ENCODE measurements around the gene ZNF574. TPM values are rescaled to one million over a fixed set of nuclear protein-coding genes. Genes with fewer than 3 reads are reported as not detected.

The ZNF574 gene
- polyA plus RNA-seq, 3 donors: 3.3 to 9.6 (median 4.9) TPM

GRCh38 chr19:42093926-42094325, 18.0 kb downstream of the ZNF574 start:
- H3K79me2 ChIP-seq (ENCODE audit: insufficient read depth, low read length): no peaks in the 10 kb centered on the region
- 97% methylated on average over 4 of the region's 4 CpGs for WGBS (ENCODE audit: insufficient coverage)
- H3K4me1 ChIP-seq (ENCODE audit: control insufficient read depth in 1 of 2, insufficient read depth in 2 of 2, low read length in 2 of 2): peaks cover 14 to 17% of the 10 kb centered on the region in 2 donors
- H3K27me3 Mint-ChIP-seq (ENCODE audit: low read depth in 3 of 3): peaks cover 0 to 3% (median 0%) of the 10 kb centered on the region in 3 donors
- DNase-seq: no peak
- no peak overlapping the region for H3K4me2 ChIP-seq (replicated peaks; ENCODE audit: extremely low read depth, low read length, poor library complexity, severe bottlenecking)
- H3K27me3 ChIP-seq (ENCODE audit: control insufficient read depth in 2 of 2, insufficient read depth in 2 of 2, low read length in 2 of 2): no peaks in the 10 kb centered on the region
- H4K20me1 ChIP-seq (ENCODE audit: insufficient read depth, low read length): peaks cover 96% of the 10 kb centered on the region
- peaks cover 68 to 86% of the 10 kb centered on the region in 2 donors for H3K36me3 Mint-ChIP-seq
- H3K4me3 ChIP-seq (replicated peaks in 1 of 3; ENCODE audit: low read depth in 2 of 3, low read length in 3 of 3): no peak overlapping the region
- H3K27ac Mint-ChIP-seq: peak overlapping the region in 3 of 7 donors; percentile 18 to 60 (median 50)
- peaks cover 73 to 85% of the 10 kb centered on the region in 2 donors for H3K36me3 ChIP-seq (replicated peaks in 1 of 2; ENCODE audit: control insufficient read depth in 1 of 2, insufficient read depth in 2 of 2, low read length in 2 of 2)
- H3K4me1 Mint-ChIP-seq: peaks cover 23% of the 10 kb centered on the region
- H3K9me3 ChIP-seq (replicated peaks in 1 of 2; ENCODE audit: control insufficient read depth in 1 of 2, insufficient read depth in 1 of 2, low read length in 2 of 2): no peaks in the 10 kb centered on the region
- intact Hi-C loops (cut with micrococcal nuclease): no loop called here
- no peaks in the 10 kb centered on the region for H3K9me3 Mint-ChIP-seq
- TF ChIP-seq, protein P1, sequence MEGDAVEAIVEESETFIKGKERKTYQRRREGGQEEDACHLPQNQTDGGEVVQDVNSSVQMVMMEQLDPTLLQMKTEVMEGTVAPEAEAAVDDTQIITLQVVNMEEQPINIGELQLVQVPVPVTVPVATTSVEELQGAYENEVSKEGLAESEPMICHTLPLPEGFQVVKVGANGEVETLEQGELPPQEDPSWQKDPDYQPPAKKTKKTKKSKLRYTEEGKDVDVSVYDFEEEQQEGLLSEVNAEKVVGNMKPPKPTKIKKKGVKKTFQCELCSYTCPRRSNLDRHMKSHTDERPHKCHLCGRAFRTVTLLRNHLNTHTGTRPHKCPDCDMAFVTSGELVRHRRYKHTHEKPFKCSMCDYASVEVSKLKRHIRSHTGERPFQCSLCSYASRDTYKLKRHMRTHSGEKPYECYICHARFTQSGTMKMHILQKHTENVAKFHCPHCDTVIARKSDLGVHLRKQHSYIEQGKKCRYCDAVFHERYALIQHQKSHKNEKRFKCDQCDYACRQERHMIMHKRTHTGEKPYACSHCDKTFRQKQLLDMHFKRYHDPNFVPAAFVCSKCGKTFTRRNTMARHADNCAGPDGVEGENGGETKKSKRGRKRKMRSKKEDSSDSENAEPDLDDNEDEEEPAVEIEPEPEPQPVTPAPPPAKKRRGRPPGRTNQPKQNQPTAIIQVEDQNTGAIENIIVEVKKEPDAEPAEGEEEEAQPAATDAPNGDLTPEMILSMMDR (IDR thresholded peaks at IDR 0.05): no peak
- H3K9ac ChIP-seq (ENCODE audit: insufficient read depth, low read length, poor library complexity, severe bottlenecking): no peak overlapping the region
- H3K27ac ChIP-seq (ENCODE audit: low read depth in 1 of 2, low read length in 2 of 2): no peak overlapping the region
- H3K4me3 Mint-ChIP-seq: no peak overlapping the region
- no peak overlapping the region for H2AFZ ChIP-seq (ENCODE audit: insufficient read depth, low read depth, low read length, poor library complexity, severe bottlenecking)

DNA sequence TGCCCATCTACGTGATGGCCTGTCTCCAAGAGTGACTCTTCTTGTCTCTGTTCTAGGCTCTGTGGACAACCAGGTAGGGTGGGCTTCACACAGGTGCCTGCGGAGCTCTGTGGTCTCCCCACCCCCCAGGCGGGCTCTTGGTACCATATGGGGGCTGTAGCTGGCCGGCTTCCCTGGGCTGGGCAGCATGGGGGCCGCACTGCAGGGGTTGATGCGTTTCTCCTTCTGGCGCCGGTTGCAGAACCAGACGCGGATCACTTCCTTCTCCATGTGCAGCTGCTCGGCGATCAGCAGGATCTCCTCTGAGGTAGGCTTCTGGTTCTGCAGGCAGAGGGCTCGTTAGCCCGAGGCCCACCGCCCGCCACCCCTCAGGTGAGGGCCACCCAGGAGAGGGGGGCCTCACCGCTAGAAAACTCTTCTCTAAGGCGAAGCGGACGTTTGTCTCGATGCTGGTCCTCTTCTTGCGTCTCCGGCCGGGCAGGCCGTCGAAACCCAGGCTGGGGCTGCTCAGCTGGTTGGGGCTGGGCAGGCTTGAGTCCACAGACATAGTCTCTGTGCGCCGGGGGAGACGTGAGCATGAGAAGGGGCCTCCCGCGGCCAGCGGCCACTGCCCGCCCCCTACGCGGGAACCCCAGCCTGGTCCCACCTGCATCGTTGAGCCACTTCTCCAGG, 19.3 kb downstream of the ZNF574 start:
- Histone ChIP-seq H3K4me3 (replicated peaks in 1 of 3; ENCODE audit: low read depth in 2 of 3, low read length in 3 of 3) (no peak overlapping the region), H3K9ac (ENCODE audit: insufficient read depth, low read length, poor library complexity, severe bottlenecking) (no peak overlapping the region), H3K4me1 (ENCODE audit: control insufficient read depth in 1 of 2, insufficient read depth in 2 of 2, low read length in 2 of 2) (peaks cover 3 to 5% of the 10 kb centered on the region in 2 donors), H3K4me2 (replicated peaks; ENCODE audit: extremely low read depth, low read length, poor library complexity, severe bottlenecking) (no peak overlapping the region), H3K9me3 (replicated peaks in 1 of 2; ENCODE audit: control insufficient read depth in 1 of 2, insufficient read depth in 1 of 2, low read length in 2 of 2) (no peaks in the 10 kb centered on the region), H2AFZ (ENCODE audit: insufficient read depth, low read depth, low read length, poor library complexity, severe bottlenecking) (no peak overlapping the region), H3K79me2 (ENCODE audit: insufficient read depth, low read length) (no peaks in the 10 kb centered on the region), H3K36me3 (replicated peaks in 1 of 2; ENCODE audit: control insufficient read depth in 1 of 2, insufficient read depth in 2 of 2, low read length in 2 of 2) (peaks cover 85 to 97% of the 10 kb centered on the region in 2 donors), H3K27ac (ENCODE audit: low read depth in 1 of 2, low read length in 2 of 2) (peak overlapping the region in 1 of 2 donors; percentile 8), H4K20me1 (ENCODE audit: insufficient read depth, low read length) (peaks cover 96% of the 10 kb centered on the region), H3K27me3 (ENCODE audit: control insufficient read depth in 2 of 2, insufficient read depth in 2 of 2, low read length in 2 of 2) (no peaks in the 10 kb centered on the region)
- intact Hi-C loops (cut with micrococcal nuclease): no loop called here
- peaks cover 73 to 92% of the 10 kb centered on the region in 2 donors for H3K36me3 Mint-ChIP-seq
- H3K4me3 Mint-ChIP-seq: no peak overlapping the region
- no peak overlapping the region for H3K27ac Mint-ChIP-seq
- WGBS (ENCODE audit: insufficient coverage): 90% methylated on average over 34 of the region's 36 CpGs
- no peak for DNase-seq
- H3K27me3 Mint-ChIP-seq (ENCODE audit: low read depth in 3 of 3): peaks cover 0 to 3% (median 2%) of the 10 kb centered on the region in 3 donors
- TF ChIP-seq, protein P1 (IDR thresholded peaks at IDR 0.05): no peak
- peaks cover 10% of the 10 kb centered on the region for H3K4me1 Mint-ChIP-seq
- no peaks in the 10 kb centered on the region for H3K9me3 Mint-ChIP-seq

All from CD14-positive monocyte (primary cell).